ENCODE data around the gene LPCAT4.

LPCAT4 gene

DNA sequence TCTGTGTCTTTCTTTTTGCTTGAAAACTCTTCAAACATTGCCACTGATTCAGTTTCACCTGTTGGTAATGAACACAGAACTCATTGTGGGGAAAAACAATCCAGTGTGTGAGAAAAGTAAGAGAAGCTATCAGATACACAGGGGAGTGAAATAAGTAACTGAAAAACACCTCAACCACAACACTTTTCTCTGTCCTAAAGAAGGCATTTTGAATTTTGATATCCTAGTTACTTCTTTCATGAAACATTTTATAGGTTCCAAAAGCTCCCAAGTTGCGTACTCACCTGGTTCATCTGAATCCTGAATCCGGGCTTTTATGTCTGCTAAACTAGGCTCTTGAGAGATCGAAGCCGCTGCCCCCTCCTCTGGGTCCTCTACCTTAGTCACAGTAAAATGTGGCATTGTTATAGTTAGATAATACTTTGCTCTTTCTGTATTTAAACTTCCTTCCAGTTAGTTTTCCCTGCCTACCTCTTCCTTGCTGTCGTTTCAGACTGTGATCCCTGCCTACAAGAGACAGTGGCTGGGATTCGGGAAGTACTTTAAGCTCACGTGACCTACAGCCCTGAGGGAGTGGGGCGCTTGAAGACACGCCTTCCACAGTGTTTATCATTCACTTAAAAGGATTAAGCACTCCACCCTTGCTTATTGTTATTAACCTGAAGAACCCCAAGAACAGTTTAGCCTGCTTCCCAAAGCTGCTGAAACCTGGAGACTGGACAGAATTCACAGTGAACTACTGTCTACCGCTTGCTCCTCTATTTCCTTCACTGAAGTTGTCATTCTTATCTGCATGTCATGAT lies 48.5 kb downstream of the LPCAT4 start:
- peak in 1 of 2 experiments; percentile 57 for DNase-seq (ENCODE audit: low read depth in 1 of 2, low spot score in 1 of 2)
- TF ChIP-seq, protein P1, sequence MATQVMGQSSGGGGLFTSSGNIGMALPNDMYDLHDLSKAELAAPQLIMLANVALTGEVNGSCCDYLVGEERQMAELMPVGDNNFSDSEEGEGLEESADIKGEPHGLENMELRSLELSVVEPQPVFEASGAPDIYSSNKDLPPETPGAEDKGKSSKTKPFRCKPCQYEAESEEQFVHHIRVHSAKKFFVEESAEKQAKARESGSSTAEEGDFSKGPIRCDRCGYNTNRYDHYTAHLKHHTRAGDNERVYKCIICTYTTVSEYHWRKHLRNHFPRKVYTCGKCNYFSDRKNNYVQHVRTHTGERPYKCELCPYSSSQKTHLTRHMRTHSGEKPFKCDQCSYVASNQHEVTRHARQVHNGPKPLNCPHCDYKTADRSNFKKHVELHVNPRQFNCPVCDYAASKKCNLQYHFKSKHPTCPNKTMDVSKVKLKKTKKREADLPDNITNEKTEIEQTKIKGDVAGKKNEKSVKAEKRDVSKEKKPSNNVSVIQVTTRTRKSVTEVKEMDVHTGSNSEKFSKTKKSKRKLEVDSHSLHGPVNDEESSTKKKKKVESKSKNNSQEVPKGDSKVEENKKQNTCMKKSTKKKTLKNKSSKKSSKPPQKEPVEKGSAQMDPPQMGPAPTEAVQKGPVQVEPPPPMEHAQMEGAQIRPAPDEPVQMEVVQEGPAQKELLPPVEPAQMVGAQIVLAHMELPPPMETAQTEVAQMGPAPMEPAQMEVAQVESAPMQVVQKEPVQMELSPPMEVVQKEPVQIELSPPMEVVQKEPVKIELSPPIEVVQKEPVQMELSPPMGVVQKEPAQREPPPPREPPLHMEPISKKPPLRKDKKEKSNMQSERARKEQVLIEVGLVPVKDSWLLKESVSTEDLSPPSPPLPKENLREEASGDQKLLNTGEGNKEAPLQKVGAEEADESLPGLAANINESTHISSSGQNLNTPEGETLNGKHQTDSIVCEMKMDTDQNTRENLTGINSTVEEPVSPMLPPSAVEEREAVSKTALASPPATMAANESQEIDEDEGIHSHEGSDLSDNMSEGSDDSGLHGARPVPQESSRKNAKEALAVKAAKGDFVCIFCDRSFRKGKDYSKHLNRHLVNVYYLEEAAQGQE (IDR thresholded peaks at IDR 0.05; ENCODE audit: insufficient replicate concordance, low read depth), result no peak
- TF ChIP-seq SPI1 (IDR thresholded peaks at IDR 0.05; ENCODE audit: borderline replicate concordance, low read depth) (no peak; the same call in 1 of the 2 replicates), GABPA (IDR thresholded peaks at IDR 0.05; ENCODE audit: low read depth) (no peak), POLR2AphosphoS5 (IDR thresholded peaks at IDR 0.05; ENCODE audit: low read depth) (no peak)
- TF ChIP-seq, protein P2, sequence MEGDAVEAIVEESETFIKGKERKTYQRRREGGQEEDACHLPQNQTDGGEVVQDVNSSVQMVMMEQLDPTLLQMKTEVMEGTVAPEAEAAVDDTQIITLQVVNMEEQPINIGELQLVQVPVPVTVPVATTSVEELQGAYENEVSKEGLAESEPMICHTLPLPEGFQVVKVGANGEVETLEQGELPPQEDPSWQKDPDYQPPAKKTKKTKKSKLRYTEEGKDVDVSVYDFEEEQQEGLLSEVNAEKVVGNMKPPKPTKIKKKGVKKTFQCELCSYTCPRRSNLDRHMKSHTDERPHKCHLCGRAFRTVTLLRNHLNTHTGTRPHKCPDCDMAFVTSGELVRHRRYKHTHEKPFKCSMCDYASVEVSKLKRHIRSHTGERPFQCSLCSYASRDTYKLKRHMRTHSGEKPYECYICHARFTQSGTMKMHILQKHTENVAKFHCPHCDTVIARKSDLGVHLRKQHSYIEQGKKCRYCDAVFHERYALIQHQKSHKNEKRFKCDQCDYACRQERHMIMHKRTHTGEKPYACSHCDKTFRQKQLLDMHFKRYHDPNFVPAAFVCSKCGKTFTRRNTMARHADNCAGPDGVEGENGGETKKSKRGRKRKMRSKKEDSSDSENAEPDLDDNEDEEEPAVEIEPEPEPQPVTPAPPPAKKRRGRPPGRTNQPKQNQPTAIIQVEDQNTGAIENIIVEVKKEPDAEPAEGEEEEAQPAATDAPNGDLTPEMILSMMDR (IDR thresholded peaks at IDR 0.05; ENCODE audit: insufficient read depth, low read length), result no peak
- Histone ChIP-seq H3K4me3 (replicated peaks; ENCODE audit: insufficient read depth, low read length) (peak overlapping the region; percentile 53), H3K27me3 (ENCODE audit: insufficient read depth, poor library complexity, severe bottlenecking) (no peaks in the 10 kb centered on the region), H3K27ac (replicated peaks) (peak overlapping the region; percentile 30)

DNA sequence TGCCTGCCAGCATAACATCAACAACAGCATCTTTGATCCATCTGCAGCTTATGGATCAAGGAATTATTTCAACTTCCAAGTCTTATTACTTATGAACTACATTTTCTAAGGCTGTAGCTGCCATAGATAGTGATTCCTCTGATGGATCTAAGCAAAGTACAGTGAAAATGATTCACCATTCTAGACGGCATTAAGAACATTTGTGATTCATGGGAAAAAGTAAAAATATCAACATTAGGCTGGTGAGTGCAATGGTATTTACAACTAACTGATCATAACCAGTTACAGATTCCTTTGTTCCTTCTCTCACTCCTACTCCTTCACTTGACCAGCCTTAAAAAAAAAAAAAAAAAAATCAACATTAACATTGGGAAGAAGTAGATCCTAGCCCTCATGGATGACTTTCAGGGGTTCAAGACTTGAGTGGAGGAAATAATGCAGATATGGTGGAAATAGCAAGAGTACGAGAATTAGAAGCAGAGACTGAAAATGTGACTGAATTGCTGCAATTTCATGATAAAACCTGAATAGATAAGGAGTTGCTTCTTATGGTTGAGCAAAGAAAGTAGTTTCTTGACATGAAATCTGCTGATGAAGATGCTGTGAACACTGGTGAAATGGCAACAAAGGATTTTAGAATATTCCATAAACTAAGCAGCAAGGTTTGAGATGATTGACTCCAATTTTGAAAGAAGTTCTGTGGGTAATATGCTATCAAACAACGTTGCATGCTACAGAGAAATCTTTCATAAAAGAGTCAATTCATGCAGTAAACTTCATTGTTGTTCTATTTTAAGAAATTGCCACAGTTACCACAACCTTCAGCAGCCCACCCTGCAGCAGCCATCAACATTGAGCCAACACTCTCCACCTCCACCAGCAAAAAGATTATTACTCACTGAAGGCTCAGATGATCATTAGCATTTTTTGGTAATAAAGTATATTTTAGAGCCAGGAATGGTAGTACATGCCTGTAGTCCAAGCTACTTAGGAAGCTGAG lies 52.2 kb downstream of the LPCAT4 start:
- no peaks in the 10 kb centered on the region for H3K27me3 ChIP-seq (ENCODE audit: insufficient read depth, poor library complexity, severe bottlenecking)
- H3K4me3 ChIP-seq (replicated peaks; ENCODE audit: insufficient read depth, low read length), result no peak overlapping the region
- no peak overlapping the region for H3K27ac ChIP-seq (replicated peaks)
- no peak for DNase-seq (ENCODE audit: low read depth in 1 of 2, low spot score in 1 of 2)
- TF ChIP-seq SPI1 (IDR thresholded peaks at IDR 0.05; ENCODE audit: borderline replicate concordance, low read depth) (no peak), POLR2AphosphoS5 (IDR thresholded peaks at IDR 0.05; ENCODE audit: low read depth) (no peak), GABPA (IDR thresholded peaks at IDR 0.05; ENCODE audit: low read depth) (no peak)
- TF ChIP-seq, protein P1 (IDR thresholded peaks at IDR 0.05; ENCODE audit: insufficient replicate concordance, low read depth), result no peak
- TF ChIP-seq, protein P2 (IDR thresholded peaks at IDR 0.05; ENCODE audit: insufficient read depth, low read length), result no peak

DNA sequence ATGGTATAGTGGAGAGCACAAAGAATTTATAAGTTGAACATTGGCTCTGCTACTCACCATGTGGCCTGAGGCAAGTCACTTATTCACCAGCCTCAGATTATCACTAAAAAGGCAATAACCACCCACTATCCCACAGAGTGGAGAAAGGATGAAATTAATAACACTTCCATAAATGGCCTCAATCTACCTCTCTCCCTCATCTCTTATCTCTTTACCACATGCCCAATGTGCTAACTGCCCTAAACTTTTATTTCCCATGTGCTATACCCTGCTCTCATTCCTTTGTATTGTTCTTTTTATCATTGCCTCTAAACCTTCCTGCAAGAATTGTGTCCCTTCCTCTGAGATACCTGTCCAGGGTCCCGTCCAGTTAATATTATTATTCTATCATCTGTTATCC lies 55.4 kb downstream of the LPCAT4 start:
- TF ChIP-seq, protein P1 (IDR thresholded peaks at IDR 0.05; ENCODE audit: insufficient replicate concordance, low read depth), result no peak
- TF ChIP-seq, protein P2 (IDR thresholded peaks at IDR 0.05; ENCODE audit: insufficient read depth, low read length), result no peak
- no peak for TF ChIP-seq POLR2AphosphoS5 (IDR thresholded peaks at IDR 0.05; ENCODE audit: low read depth)
- no peak for TF ChIP-seq GABPA (IDR thresholded peaks at IDR 0.05; ENCODE audit: low read depth)
- no peak for TF ChIP-seq SPI1 (IDR thresholded peaks at IDR 0.05; ENCODE audit: borderline replicate concordance, low read depth)
- H3K27me3 ChIP-seq (ENCODE audit: insufficient read depth, poor library complexity, severe bottlenecking), result no peaks in the 10 kb centered on the region
- DNase-seq (ENCODE audit: low read depth in 1 of 2, low spot score in 1 of 2), result no peak
- H3K27ac ChIP-seq (replicated peaks), result no peak overlapping the region
- no peak overlapping the region for H3K4me3 ChIP-seq (replicated peaks; ENCODE audit: insufficient read depth, low read length)
